Panc1 (cell line): Measurements from ENCODE around the gene AMBRA1. TPM values are rescaled to one million over a fixed set of nuclear protein-coding genes. Genes with fewer than 3 reads are reported as not detected.

Experiments used
- ATAC-seq: fragments of 200-7000 bp; cut with Tn5 transposase; 2 replicates; pipeline ENCODE4 v1.9.1; 2020; ENCODE audit warnings: mild to moderate bottlenecking, moderate library complexity
- BruUV-seq: library from RNA; stranded (reverse); fragments of 400-500 nt; replicated peaks from 2 replicates; lab custom pipeline; 2021; lab: Mats Ljungman, UMichigan
- CTCF ChIA-PET: fragments of 300-600 bp; sonication (Branson Sonifier 250); formaldehyde crosslinking; loops from one replicate; lab custom pipeline; 2022; ENCODE audit warnings: antibody characterized with exemption; lab: Charles Lee
- POLR2A ChIA-PET: fragments of 300-600 bp; sonication (Branson Sonifier 250); formaldehyde crosslinking; loops from one replicate; lab custom pipeline; 2022; ENCODE audit warnings: antibody characterized with exemption; lab: Charles Lee
- DNase-seq: peaks from one replicate; pipeline ENCODE4 v3.0.0-alpha.2; 2010; ENCODE audit warnings: low read depth, low spot score
- H3K27ac ChIP-seq: 2 replicates; pipeline ENCODE4 v1.5.1; 2011; ENCODE audit warnings: mild to moderate bottlenecking, low read length, inconsistent platforms
- H3K27me3 ChIP-seq: fragments of 200-500 bp; sonication (Bioruptor generic); 2 replicates; pipeline ENCODE4 v1.6.0; 2014; ENCODE audit warnings: low read length, inconsistent platforms; ENCODE audit not compliant: control insufficient read depth, insufficient read depth
- H3K36me3 ChIP-seq: fragments of 200-500 bp; sonication (Bioruptor generic); 2 replicates; pipeline ENCODE4 v1.5.1; 2014; ENCODE audit warnings: inconsistent platforms, mild to moderate bottlenecking, low read length, moderate library complexity; ENCODE audit not compliant: control insufficient read depth, insufficient read depth
- H3K4me1 ChIP-seq: 2 replicates; pipeline ENCODE4 v1.5.1; 2011; ENCODE audit warnings: inconsistent platforms, mild to moderate bottlenecking, low read length, moderate library complexity; ENCODE audit not compliant: control insufficient read depth, insufficient read depth
- H3K4me3 ChIP-seq, 2 experiments: 2 replicates each; pipeline ENCODE4 v1.5.1; 2011 to 2012; ENCODE audit warnings: low read depth in 2 of 2, low read length in 2 of 2, mild to moderate bottlenecking in 2 of 2, inconsistent platforms in 1 of 2, moderate library complexity in 1 of 2
- H3K9me3 ChIP-seq: fragments of 200-500 bp; sonication (Bioruptor generic); 2 replicates; pipeline ENCODE4 v1.5.1; 2014; ENCODE audit warnings: low read depth, mild to moderate bottlenecking, inconsistent platforms, low read length, moderate library complexity; ENCODE audit not compliant: control insufficient read depth, insufficient read depth
- CTCF ChIP-seq: fragments of 450-650 bp; IDR thresholded peaks from 2 replicates; pipeline ENCODE4 v1.5.1; 2017; ENCODE audit warnings: mild to moderate bottlenecking
- POLR2AphosphoS5 ChIP-seq: IDR thresholded peaks from 2 replicates; pipeline ENCODE4 v1.6.1; 2012; ENCODE audit warnings: mild to moderate bottlenecking, low read depth, low read length, moderate library complexity
- REST ChIP-seq, 2 experiments: IDR thresholded peaks; 2 replicates each; pipeline ENCODE4 v1.6.1; 2011 to 2012; ENCODE audit warnings: low read depth in 2 of 2, control low read depth in 1 of 2, low read length in 1 of 2, mild to moderate bottlenecking in 1 of 2, moderate library complexity in 1 of 2; ENCODE audit not compliant: insufficient read depth in 1 of 2
- SIN3A ChIP-seq: IDR thresholded peaks from 2 replicates; pipeline ENCODE4 v1.6.1; 2012; ENCODE audit warnings: low read depth, mild to moderate bottlenecking, low read length, moderate library complexity, borderline replicate concordance; ENCODE audit not compliant: insufficient read depth
- TCF7L2 ChIP-seq: IDR thresholded peaks from 2 replicates; pipeline ENCODE4 v1.6.1; 2011; ENCODE audit warnings: mild to moderate bottlenecking, low read depth, low read length, inconsistent platforms
- in situ Hi-C: cut with HindIII; loops from 2 replicates; pipeline ENCODE4 v1.10.0; 2016; ENCODE audit warnings: low sequenced_read_pairs, low pct_unique_long_range_greater_than_20kb
- intact Hi-C: fragments of 100-400 bp; cut with micrococcal nuclease; formaldehyde crosslinking; loops from one replicate; pipeline ENCODE4 v1.10.0; 2022; ENCODE audit not compliant: unreplicated experiment
- total RNA-seq: library from RNA; stranded (reverse); gene quantifications from one replicate; pipeline ENCODE4 v1.2.1, GENCODE V29; 2021; ENCODE audit not compliant: unreplicated experiment

The AMBRA1 gene
- total RNA-seq, 1 experiment from 2014 or later: 40.0 TPM

DNA sequence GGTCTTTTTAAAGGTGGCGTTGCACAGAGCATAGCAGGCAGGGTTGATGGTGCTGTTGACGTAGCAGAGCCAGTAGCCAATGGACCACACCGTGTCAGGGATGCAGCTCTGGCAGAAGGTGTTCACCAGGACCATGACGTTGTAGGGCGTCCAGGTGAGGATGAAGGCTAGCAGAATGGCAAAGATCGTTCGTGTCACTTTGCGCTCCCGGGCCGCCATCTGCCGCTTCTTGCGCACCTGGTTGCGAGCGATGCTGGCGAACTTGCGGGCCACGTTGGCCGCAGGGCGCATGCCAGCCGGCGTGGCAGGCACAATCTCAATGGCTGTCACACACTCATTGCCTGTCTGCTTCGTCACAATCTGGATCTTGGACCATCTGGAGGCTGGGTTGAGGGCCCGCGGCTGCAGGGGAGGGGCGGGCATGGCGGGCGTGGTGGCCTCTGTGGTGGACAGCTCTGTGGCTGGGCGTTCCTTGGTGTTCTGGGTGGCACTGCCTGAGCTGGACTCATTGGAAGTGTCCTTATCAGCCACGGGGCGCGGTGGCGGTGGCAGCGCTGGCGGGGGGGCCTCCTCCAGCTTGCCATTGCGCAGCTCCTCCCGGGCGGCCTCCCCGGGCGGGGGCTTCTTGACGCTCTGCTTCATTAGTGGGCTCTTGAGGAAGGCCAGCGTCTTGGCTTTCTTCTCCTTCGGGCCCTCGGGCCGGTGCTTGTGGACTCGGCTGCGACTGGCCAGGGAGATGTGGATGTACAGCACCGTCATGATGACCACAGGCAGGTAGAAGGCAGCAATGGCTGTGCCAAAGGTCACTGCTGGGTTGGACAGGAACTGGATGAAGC, 208.4 kb downstream of the AMBRA1 start:
- Histone ChIP-seq H3K9me3 (no peaks in the 10 kb centered on the region), H3K4me1 (peaks cover 18% of the 10 kb centered on the region), H3K4me3 (no peak overlapping the region), H3K27ac (no peak overlapping the region), H3K36me3 (no peaks in the 10 kb centered on the region; the same call in 1 of the 2 replicates), H3K27me3 (peaks cover 3% of the 10 kb centered on the region; the same call in 1 of the 2 replicates)
- in situ Hi-C loops: no loop called here
- ATAC-seq (no peak), DNase-seq (no peak)
- intact Hi-C loops: loop anchor here (5.0 kb wide), 1 partner anchor 152 kb away; no protein-coding TSS in a partner anchor
- no TSS peak for BruUV-seq
- ChIA-PET CTCF (no interaction called here), POLR2A (no interaction called here)
- no peak for TF ChIP-seq SIN3A
- TF ChIP-seq POLR2AphosphoS5: no peak
- TF ChIP-seq CTCF: no peak
- no peak for TF ChIP-seq REST (IDR thresholded peaks at IDR 0.05; ENCODE audit: insufficient read depth in 1 of 2, low read depth in 2 of 2, low read length in 1 of 2)
- no peak for TF ChIP-seq TCF7L2

- H3K36me3 ChIP-seq: no peaks in the 10 kb centered on the region; the same call in 1 of the 2 replicates
- H3K4me3 ChIP-seq: no peak overlapping the region
- in situ Hi-C loops (no loop called here), intact Hi-C loops (no loop called here)
- no peak for ATAC-seq
- no peak for DNase-seq
- TF ChIP-seq CTCF (no peak), REST (IDR thresholded peaks at IDR 0.05; ENCODE audit: insufficient read depth in 1 of 2, low read depth in 2 of 2, low read length in 1 of 2) (no peak), POLR2AphosphoS5 (no peak; the same call in 1 of the 2 replicates), TCF7L2 (no peak), SIN3A (no peak)
- H3K27ac ChIP-seq: no peak overlapping the region
- peaks cover 3% of the 10 kb centered on the region; the same call in 1 of the 2 replicates for H3K27me3 ChIP-seq
- no peaks in the 10 kb centered on the region for H3K9me3 ChIP-seq
- H3K4me1 ChIP-seq: peaks cover 19% of the 10 kb centered on the region
- no TSS peak for BruUV-seq
- POLR2A ChIA-PET: no interaction called here
- CTCF ChIA-PET: interaction anchor here (1.3 kb wide), 1 partner anchor 23 kb away, joined by 3 read pairs; no protein-coding TSS in a partner anchor
These were observed 209.7 kb downstream of the AMBRA1 start for GRCh38 chr11:46383974-46384701.
